CD4-positive, alpha-beta T cell (primary cell): Measurements from ENCODE around the gene EXOSC5. TPM values are rescaled to one million over a fixed set of nuclear protein-coding genes. Genes with fewer than 3 reads are reported as not detected.

Experiments
- ATAC-seq: fragments of 200-7000 bp; cut with Tn5 transposase; one replicate; pipeline ENCODE4 v1.10.0; 2022; ENCODE audit warnings: mild to moderate bottlenecking; ENCODE audit not compliant: poor library complexity
- CTCF ChIA-PET: fragments of 350-600 bp; sonication (Branson Sonifier 250); formaldehyde crosslinking; loops from one replicate; lab custom pipeline; 2021; ENCODE audit warnings: antibody characterized with exemption, inconsistent platforms; lab: Charles Lee
- POLR2A ChIA-PET: fragments of 350-600 bp; sonication (Branson Sonifier 250); formaldehyde crosslinking; loops from one replicate; lab custom pipeline; 2021; ENCODE audit warnings: antibody characterized with exemption, inconsistent platforms; lab: Charles Lee
- DNase-seq, 14 experiments: peaks; one replicate each; pipeline ENCODE4 v3.0.0-alpha.2; 2013 to 2020; ENCODE audit warnings: mixed read lengths in 2 of 14
- H3K27ac ChIP-seq, 2 donors: one replicate each; pipeline versions ENCODE4 v1.5.1 to v1.7.0; 2013; ENCODE audit warnings: low read length in 2 of 2, low read depth in 1 of 2, mild to moderate bottlenecking in 1 of 2
- H3K27me3 ChIP-seq, 2 experiments: 1 replicate in 1 of 2; 2 replicates in 1 of 2; pipeline versions ENCODE4 v1.6.1 to v1.7.0; 2013; ENCODE audit warnings: low read length in 2 of 2, control low read depth in 1 of 2, mild to moderate bottlenecking in 1 of 2, moderate library complexity in 1 of 2; ENCODE audit not compliant: insufficient read depth in 2 of 2, control insufficient read depth in 1 of 2
- H3K36me3 ChIP-seq: one replicate; pipeline ENCODE4 v1.6.1; 2013; ENCODE audit warnings: low read length, control low read depth; ENCODE audit not compliant: insufficient read depth
- H3K4me1 ChIP-seq: one replicate; pipeline ENCODE4 v1.6.1; 2013; ENCODE audit warnings: low read length, control low read depth; ENCODE audit not compliant: insufficient read depth
- H3K4me3 ChIP-seq: one replicate; pipeline ENCODE4 v1.5.1; 2013; ENCODE audit warnings: mild to moderate bottlenecking, low read length, moderate library complexity
- H3K9me3 ChIP-seq, 2 experiments: 1 replicate in 1 of 2; 2 replicates in 1 of 2; pipeline versions ENCODE4 v1.6.1 to v1.7.0; 2013; ENCODE audit warnings: low read length in 2 of 2, mild to moderate bottlenecking in 2 of 2, control low read depth in 1 of 2, moderate library complexity in 1 of 2; ENCODE audit not compliant: control insufficient read depth in 1 of 2, insufficient read depth in 1 of 2
- H3K27ac Mint-ChIP-seq: one replicate; pipeline ENCODE4 v1.8.0; 2020; ENCODE audit warnings: mixed read lengths
- H3K27me3 Mint-ChIP-seq: one replicate; pipeline ENCODE4 v1.8.0; 2021; ENCODE audit warnings: mixed read lengths
- H3K36me3 Mint-ChIP-seq: one replicate; pipeline ENCODE4 v1.8.0; 2021; ENCODE audit warnings: low read depth, mixed read lengths
- H3K4me1 Mint-ChIP-seq: one replicate; pipeline ENCODE4 v1.8.0; 2021; ENCODE audit warnings: low read depth, mixed read lengths
- H3K4me3 Mint-ChIP-seq: one replicate; pipeline ENCODE4 v1.8.0; 2020; ENCODE audit warnings: mild to moderate bottlenecking, mixed read lengths
- H3K9me3 Mint-ChIP-seq: one replicate; pipeline ENCODE4 v1.8.0; 2020; ENCODE audit warnings: mixed read lengths
- intact Hi-C, 2 experiments: fragments of 100-400 bp; cut with DNase I in 1 of 2; cut with micrococcal nuclease in 1 of 2; formaldehyde crosslinking; loops; one replicate each; pipeline versions ENCODE4 v1.15.1 to v1.9.0; 2023 to 2025; cut with DNase I, micrococcal nuclease
- total RNA-seq, 174 experiments: library from RNA in 2 of 174; stranded (reverse) in 2 of 174; gene quantifications; one replicate each; pipeline ENCODE4 v1.2.3 and lab custom pipeline; 2021 to 2026
- TF ChIP-seq, protein P1 (sequence below): fragments of 200-600 bp; IDR thresholded peaks from one replicate; pipeline ENCODE4 v1.8.0; 2022; ENCODE audit warnings: antibody characterized with exemption, mild to moderate bottlenecking

EXOSC5 gene
- total RNA-seq, 2 experiments from 2014 or later: 6.5 to 7.5 TPM

DNA sequence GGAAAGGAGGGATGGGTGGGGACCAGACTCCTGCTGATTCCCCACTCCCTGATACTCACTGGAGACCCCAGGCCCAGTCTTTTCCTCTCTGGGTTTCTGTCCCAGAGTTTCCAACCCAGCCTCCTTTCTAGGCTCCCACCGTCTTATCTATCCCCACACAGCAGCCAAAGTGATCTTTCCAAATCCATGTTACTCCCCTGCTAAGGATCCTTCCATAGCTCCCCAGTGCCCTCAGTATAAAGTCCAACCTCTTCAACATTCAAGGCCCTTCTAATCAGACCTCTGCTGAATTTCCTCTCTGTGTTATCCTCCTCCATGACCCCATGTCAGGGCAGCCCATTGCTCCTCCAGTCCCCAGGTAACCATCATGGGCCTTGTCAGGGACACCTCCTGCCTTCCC lies 42.1 kb downstream of the EXOSC5 start:
- no peak overlapping the region for H3K4me3 ChIP-seq
- TF ChIP-seq, protein P1, sequence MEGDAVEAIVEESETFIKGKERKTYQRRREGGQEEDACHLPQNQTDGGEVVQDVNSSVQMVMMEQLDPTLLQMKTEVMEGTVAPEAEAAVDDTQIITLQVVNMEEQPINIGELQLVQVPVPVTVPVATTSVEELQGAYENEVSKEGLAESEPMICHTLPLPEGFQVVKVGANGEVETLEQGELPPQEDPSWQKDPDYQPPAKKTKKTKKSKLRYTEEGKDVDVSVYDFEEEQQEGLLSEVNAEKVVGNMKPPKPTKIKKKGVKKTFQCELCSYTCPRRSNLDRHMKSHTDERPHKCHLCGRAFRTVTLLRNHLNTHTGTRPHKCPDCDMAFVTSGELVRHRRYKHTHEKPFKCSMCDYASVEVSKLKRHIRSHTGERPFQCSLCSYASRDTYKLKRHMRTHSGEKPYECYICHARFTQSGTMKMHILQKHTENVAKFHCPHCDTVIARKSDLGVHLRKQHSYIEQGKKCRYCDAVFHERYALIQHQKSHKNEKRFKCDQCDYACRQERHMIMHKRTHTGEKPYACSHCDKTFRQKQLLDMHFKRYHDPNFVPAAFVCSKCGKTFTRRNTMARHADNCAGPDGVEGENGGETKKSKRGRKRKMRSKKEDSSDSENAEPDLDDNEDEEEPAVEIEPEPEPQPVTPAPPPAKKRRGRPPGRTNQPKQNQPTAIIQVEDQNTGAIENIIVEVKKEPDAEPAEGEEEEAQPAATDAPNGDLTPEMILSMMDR: no peak
- H3K36me3 ChIP-seq: no peaks in the 10 kb centered on the region
- H3K4me1 Mint-ChIP-seq: peaks cover 78% of the 10 kb centered on the region
- H3K27ac ChIP-seq: peak overlapping the region; percentile 29 to 68
- ATAC-seq (no peak), DNase-seq (no peak)
- H3K4me3 Mint-ChIP-seq: peak overlapping the region; percentile 78
- no peaks in the 10 kb centered on the region for H3K27me3 ChIP-seq
- POLR2A ChIA-PET: interaction anchor here (0.9 to 9.7 kb wide), 7 partner anchors 9 to 151 kb away, joined by 3 to 106 read pairs (median 4); partner anchors contain the start of genes B9D2 and HNRNPUL1
- CTCF ChIA-PET: interaction anchor here (0.7 to 4.2 kb wide), 4 partner anchors 27 to 151 kb away, joined by 3 to 30 read pairs (median 4); no protein-coding TSS in a partner anchor
- H3K9me3 ChIP-seq: no peaks in the 10 kb centered on the region
- H3K36me3 Mint-ChIP-seq: peaks cover 35% of the 10 kb centered on the region
- intact Hi-C loops: loop anchor here in 1 of 2 experiments (10.0 kb wide), 1 partner anchor 1390 kb away; no protein-coding TSS in a partner anchor
- no peaks in the 10 kb centered on the region for H3K27me3 Mint-ChIP-seq
- H3K4me1 ChIP-seq: peaks cover 67% of the 10 kb centered on the region
- peak overlapping the region; percentile 93 for H3K27ac Mint-ChIP-seq
- no peaks in the 10 kb centered on the region for H3K9me3 Mint-ChIP-seq

DNA sequence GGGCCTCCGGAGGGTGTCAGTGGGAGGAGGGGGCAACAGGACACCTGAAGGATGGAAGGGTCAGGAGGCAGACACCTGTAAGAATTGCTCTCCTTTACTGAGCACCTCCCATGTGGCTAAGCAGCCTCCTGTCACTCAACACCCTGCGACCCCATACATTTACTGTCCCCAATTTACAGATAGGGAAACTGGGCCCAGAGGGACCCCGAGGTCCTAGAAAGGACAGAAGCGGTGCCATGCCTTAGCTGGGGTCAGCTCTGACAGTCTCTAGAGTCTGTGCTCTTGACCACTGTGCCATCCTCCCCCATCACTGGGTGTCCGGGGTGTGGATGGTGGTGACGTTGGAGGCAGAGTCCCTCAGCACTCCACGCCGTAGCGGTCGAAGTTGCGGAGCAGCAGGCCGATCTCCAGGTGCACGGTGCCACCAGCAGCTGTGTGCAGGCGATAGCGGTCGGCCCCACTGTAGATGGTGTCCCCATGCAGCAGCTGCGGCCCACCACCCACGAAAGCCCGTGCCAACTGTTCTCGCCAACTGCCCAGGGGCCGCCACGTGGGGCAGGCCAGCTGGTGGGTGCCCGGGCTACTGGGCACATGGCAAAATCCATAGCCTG lies 42.7 kb downstream of the EXOSC5 start:
- Histone ChIP-seq H3K27ac (peak overlapping the region; percentile 46 to 68), H3K27me3 (no peaks in the 10 kb centered on the region), H3K9me3 (no peaks in the 10 kb centered on the region), H3K4me3 (peak overlapping the region; percentile 36), H3K4me1 (peaks cover 69% of the 10 kb centered on the region), H3K36me3 (no peaks in the 10 kb centered on the region)
- DNase-seq: peak in 1 of 14 experiments; percentile 64
- Mint-ChIP-seq H3K9me3 (no peaks in the 10 kb centered on the region), H3K4me1 (peaks cover 79% of the 10 kb centered on the region), H3K27me3 (no peaks in the 10 kb centered on the region), H3K36me3 (peaks cover 41% of the 10 kb centered on the region), H3K4me3 (peak overlapping the region; percentile 78), H3K27ac (peak overlapping the region; percentile 93)
- no peak for ATAC-seq
- TF ChIP-seq, protein P1: peak; percentile 40
- CTCF ChIA-PET: interaction anchor here (4.2 kb wide), 1 partner anchor 26 kb away, joined by 30 read pairs; no protein-coding TSS in a partner anchor
- intact Hi-C loops: loop anchor here (1.0 to 10.0 kb wide), 6 partner anchors 47 to 1390 kb away; partner anchors contain the start of gene ERICH4 (in 1 of the 2)
- POLR2A ChIA-PET: interaction anchor here (1.0 to 9.7 kb wide), 9 partner anchors 10 to 150 kb away, joined by 3 to 106 read pairs (median 7); partner anchors contain the start of genes B9D2, DMAC2 and HNRNPUL1

DNA sequence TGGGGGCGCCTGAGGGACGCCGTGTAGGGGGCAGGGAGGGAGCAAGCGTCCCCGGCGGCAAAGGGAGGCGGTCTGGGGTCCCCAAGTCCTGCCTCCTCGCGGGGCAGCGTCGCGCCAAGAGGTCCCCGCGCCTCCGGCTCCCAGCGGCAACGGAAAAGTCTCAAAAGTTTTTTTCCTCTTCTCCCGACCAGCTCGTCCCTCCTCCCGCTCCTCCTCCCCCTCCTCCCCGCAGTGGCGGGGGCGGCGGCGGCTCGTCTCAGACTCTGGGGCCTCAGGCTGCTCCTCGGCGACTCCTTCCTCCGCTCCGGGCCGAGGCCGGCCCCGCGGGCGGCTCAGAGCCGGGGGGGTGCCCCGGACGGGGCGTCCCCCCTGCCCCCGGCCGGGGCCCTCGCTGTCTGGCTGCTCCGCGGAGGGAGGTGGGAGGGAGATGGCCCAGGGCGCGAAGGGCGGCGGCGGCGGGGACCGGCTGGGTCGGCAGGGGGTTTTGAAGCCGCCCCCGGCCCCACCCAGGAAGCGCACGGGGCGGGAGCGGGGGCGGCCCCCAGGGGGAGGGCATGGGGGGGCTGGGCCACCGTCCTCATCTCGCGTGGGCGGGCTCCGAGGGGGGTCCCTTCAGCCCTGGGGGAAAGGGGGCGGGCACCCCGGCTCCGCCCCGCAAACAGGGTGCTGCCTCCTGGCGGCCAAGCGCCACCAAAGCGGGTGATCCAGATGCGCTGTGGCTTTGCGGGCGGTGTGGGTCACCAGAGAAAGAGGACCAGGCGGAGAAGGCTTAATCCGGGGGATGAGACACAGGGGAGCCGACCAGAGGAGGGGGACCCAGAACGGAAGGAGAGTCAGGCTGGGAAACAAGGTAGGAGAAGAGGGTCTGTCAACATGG lies 43.5 kb downstream of the EXOSC5 start, which contains the start of gene TGFB1:
Gene TGFB1, minus strand, starts transcription at position 457 of the 877 bp plus-strand sequence. CDS start 878 bp downstream, outside the sequence.
- peak within 1 kb of the TSS; percentile 94 for H3K4me3 Mint-ChIP-seq
- CTCF ChIA-PET: interaction anchor here (1.3 to 4.2 kb wide), 7 partner anchors 10 to 90 kb away, joined by 3 to 30 read pairs (median 17); partner anchors contain the start of genes B9D2 and HNRNPUL1
- H3K36me3 ChIP-seq: no peaks in the 10 kb centered on the region
- intact Hi-C loops: loop anchor here (1.0 to 10.0 kb wide), 9 partner anchors 25 to 1389 kb away; partner anchors contain the start of genes BCKDHA (in 1 of the 2), ERICH4 (in 1 of the 2) and EXOSC5 (in 1 of the 2)
- no peaks in the 10 kb centered on the region for H3K9me3 Mint-ChIP-seq
- H3K27me3 ChIP-seq: no peaks in the 10 kb centered on the region
- DNase-seq: peak; percentile 89 to 98 (median 94)
- peaks cover 72% of the 10 kb centered on the region for H3K4me1 ChIP-seq
- H3K4me1 Mint-ChIP-seq: peaks cover 81% of the 10 kb centered on the region
- POLR2A ChIA-PET: interaction anchor here (0.7 to 9.7 kb wide), 11 partner anchors 9 to 383 kb away, joined by 3 to 148 read pairs (median 16); partner anchors contain the start of genes B9D2, DMAC2 and HNRNPUL1
- peak within 1 kb of the TSS; percentile 93 for H3K27ac Mint-ChIP-seq
- ATAC-seq: peak; percentile 60
- no peaks in the 10 kb centered on the region for H3K9me3 ChIP-seq
- peak within 1 kb of the TSS; percentile 99 for H3K4me3 ChIP-seq
- peak within 1 kb of the TSS; percentile 82 to 94 for H3K27ac ChIP-seq
- TF ChIP-seq, protein P1: peak; percentile 80
- H3K36me3 Mint-ChIP-seq: peaks cover 49% of the 10 kb centered on the region
- no peaks in the 10 kb centered on the region for H3K27me3 Mint-ChIP-seq
